Kasumi-1 (cell line): ENCODE measurements around the gene BCAS1.
"Not testable (repeated sequence)": the region's sequence is repeated elsewhere in the genome, so short reads cannot be mapped to it uniquely, and the experiment has no call there.

Experiments
- DNase-seq, 2 experiments: peaks; one replicate each; lab custom pipeline; 2025; lab: John Stamatoyannopoulos, UW

Gene BCAS1

DNA sequence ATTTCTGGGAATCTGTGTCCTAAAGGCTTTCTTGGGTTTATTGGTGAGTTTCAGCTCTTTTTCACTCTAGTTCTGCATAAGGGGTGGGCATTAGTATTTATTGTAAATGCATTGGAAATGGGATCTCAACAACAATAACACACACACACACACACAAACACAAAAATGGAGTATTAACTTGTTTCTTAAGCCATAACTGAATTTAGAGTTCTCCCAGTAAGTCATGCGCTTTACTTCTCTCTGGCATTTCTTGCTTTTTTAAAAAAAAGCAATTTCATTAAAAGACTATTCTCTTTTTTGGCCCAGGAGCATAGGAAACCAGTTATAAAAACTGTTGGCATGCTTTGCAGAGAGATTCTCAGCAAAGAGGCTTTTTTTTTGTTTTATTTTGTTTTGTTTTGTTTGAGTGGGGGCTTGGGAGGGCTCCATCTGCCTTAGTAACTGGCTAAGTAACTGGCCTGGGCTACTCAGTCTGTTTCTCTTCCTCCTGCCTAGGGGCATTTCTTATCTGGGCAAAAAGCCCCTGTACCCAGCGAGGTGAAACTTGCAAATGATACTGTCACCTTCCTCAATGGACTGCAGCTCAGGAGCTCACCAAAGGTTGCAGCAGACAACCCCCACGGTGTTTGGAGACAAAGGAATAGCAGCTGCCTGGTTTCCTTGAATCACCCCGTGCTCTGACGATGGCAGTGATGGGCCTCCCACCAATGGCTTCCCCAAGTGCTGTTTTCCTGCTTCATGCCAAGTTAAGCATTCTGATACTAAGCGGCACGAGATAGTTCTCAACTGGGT lies 128.5 kb downstream of the BCAS1 start:
- DNase-seq, result no peak

DNA sequence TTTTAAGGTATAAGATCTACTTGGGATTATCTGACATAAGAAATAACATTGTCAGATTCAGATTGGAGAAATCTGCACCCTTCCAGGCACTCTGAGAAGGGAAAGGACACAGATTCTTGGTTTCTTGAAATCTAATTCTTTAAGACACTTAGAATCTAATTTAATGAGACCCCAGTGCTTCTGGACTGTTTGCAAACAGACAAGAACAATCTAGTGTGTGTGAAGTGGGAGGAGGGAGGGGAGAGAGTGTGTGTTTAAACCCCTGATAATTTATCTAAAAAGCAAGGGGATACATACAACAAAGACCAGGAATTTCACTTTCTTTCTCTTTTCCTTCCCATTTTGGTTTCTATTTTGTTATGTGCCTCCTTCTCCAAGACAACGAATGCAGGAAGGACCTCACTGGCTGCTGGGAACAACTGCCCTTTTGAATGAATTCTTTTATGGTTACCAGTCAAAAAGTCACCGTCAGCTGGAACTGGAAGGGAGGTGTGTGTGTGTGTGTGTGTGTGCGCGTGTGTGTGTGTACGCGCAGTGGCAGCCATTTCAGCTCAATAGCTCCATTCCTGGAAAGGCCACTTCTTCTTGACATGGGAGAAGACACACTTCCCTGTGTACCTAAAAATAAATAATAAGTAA lies 129.4 kb downstream of the BCAS1 start:
- DNase-seq, result no peak

DNA sequence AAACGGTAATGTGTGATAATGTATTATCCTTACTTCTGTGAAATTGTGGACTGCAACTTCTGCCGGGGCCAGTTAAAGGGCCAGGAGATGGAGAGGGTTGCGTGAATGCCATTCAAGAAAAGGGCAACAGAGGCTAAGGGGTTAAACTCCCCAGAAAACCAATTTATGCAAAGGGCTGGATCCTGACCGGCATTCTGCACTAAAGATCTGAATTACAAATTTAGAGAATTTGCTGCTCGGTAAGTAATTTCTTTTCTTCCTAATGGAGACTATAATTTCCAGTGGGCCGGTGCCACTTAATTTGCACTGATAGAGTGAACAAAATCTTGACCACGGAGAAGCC lies 130.1 kb downstream of the BCAS1 start:
- DNase-seq, result no peak

DNA sequence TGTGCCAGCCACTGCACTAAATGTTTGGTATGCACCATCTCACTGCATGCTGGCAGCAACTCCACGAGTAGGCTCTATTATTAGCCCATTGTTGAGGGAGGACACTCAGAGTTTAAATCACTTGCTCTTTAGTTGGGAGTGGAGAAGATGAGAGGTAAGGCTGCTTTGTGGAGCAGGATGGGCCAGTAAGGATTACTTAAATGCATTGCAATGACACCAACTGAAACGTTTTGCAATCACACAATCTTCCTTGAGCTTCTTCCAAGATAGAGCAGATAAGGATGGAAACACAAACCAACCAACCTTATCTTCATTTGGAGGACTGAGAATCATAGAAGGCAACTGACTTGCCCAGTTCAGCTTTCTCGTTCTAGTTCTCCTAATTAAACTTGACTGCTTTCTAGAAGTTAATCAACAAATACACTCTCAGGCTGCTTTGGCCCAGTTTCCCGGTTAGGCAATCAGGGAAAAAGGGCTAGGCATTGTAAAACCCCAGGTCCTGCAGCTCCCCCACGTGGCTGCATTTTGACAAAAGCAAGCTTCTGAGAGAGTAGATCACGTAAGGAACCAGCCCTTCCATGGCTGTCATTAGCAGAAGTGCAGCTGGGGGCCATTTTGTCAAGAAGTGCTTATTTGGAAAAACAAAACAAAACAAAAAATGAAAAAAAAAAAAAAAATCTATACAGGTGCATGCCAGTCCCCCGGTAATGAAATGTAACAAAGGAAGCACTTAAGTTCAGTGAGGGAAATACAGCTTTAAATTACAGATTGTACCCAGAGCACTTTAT lies 130.6 kb downstream of the BCAS1 start:
- DNase-seq, result peak; percentile 93 to 94

DNA sequence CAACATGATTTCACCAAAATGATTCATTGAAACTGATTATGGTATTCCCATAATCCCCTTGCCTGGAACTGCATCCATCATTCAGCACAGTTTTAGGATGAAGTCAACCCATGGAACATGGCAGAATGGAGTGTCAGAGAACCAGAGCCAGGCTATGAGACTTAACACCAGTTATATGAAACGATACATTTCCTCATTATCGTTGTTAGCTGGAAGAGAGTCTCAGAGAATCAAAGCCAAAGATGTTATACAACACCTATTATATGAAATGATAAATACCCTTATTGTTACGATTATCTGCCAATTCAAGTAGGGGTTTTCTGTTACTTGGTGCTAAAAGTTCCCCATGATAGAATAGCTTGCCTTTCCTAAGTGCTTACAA lies 131.2 kb downstream of the BCAS1 start:
- no peak for DNase-seq

DNA sequence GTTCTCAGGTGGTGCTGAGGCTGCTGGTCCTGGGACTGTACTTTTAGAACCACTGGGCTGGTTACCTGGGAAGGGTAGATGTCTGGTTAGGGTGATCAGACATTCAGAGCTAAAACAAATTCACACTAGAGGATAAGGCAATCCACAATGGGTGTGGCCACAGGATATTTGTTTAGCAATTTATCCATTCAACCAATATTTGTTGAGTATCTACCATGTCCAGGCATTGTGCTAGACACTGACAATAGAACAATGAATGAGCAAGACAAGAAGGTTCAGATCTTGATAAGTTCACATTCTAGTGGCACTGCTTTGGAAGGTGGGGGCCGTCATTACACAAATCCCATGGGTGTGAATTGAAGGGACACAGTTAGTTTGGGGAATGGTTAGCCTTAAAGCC lies 131.7 kb downstream of the BCAS1 start:
- DNase-seq, result no peak

DNA sequence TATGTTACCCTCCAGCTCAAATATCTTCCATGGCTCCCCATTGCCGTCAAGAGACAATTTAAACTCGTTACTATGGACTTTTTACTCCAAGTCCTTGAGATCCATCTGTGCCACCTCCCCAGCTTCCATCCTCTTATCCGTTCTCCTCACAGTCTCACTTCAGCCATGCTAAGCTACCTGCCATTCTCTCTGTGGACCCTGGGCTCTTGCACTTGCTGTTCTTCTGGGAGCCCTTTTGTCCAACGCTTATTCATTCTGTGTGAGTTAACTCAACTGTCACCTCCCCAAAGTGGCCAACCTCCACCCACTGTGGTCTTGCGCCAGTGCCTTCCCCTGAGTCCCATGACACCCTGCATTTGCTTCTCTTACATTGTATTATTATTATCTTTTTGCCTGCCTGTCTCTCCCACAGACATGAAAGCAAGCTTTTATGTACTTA lies 132.4 kb downstream of the BCAS1 start:
- no peak for DNase-seq

DNA sequence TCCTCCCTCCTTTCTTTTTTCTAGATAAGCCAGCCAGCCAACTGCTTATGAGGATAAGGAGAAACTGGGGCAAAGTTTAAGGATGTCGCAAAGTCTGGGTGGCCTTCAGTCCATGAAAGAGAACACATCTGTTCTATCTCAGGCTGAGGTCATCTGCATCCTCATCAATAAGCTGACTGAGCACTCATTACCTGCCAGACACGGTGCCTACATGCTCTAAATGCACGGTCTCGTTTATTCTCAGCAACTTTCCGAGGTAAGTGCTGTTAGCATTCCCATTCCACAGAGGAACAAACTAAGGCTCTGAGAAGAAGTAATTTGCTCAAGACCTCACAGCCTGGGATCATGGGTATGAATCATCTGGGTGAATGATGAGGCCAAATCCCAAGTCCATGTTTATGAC lies 133.1 kb downstream of the BCAS1 start:
- DNase-seq, result no peak

DNA sequence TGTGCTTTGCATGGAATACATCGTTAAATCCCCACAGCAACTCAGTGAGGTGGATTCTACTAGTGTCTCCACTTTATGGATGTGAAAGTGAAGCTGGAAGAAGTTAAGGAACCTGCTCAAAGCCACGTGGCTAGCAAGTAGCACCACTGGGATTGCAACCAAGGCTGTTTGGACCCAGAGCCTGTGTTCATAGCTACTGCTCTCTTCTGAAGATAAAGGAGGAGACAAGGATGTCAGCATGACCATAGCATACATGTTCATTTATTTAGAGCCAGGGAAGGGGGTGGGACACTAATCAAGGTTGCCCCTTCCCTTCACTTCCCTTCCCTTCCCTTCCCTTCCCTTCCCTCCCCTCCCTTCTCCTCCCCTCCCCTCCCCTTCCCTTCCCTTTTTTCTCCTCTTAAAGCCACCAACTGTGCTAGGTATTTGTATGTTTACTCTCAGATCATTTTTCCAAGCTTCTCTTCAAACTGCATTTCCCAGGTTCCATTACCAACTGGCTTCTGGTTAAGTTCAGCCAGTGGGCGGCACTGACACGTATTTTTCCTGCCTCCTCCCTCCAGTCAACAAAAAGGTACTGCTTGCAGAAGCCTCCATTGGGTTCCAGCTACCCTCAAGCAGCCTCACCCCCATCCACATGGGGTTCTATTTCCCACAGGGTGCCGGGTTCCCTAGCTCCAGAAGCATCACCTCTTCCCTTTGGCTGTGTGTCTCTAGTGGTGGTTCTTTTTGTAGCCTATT lies 134.9 kb downstream of the BCAS1 start:
- no peak for DNase-seq

DNA sequence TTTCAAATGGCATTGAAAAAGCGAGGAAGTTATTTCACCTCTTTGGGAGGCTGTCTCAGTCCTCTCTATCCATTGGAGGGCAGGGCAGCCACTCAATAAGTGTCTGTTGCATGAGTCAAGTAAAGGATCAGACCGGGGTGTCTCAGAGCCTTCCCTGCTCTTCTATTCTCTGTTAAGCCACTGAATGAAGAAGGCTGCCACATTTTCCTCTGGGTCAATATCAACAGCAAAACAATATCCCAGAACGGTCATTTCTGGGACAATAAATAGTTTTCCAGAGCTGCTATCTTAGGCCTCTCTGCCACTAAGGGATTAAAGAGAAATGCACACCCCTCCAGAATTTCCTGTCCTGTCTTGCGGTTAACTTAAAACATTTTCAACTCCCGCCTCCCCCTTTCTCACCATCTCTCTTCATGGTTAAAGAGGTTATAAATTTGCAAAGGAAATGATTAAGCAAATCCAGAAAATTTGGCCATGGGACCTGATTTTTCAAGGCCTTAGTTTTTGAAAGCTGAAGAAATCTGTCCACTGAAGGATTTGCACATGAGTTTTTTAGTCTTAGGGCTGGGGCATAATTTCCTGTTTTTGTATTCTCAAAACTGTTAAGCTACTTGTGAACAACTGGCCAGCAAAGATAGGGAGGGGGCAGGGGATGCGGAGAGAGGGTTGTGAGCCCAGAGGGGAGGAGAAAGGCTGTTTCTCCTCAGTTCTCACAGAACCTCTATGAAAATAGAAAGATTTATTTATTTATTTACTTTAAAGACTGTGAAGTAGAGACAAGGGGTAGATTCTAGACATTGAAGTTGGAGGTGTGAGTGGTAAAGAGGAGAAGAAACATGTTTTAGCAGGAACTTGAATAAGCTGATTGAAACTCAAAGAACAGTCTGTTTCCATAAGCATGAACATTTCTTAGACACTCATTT lies 135.7 kb downstream of the BCAS1 start:
- DNase-seq, result peak; percentile 84 to 87

DNA sequence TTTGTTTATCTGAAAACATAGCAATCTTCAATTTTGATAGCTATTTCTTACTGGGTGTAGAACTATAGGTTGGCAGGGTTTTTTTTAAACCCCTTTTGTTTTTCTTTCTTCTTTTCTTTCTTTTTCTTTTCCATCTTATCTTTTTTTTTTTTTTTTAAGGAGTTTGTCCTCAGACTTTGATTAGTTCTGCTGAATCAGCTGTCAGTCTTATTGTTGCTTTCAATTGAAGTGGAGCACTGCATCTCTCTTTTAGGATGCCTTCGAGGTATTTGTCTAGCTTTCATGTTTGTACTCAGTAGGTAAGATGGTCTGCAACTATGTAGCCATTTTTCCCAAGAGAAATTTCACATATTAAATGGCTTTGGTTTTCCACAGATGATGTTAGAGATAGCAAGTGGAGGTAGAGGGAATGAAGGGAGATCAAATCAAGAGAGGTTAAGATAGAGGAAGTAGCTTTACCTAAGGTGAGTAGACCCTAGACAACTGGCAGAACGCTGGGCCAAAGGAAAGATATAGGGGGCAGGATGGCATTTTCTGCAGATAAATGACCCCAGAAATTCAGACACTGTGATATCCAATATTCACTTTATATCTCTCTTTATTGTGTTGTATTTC lies 137.1 kb downstream of the BCAS1 start:
- DNase-seq, result no peak

DNA sequence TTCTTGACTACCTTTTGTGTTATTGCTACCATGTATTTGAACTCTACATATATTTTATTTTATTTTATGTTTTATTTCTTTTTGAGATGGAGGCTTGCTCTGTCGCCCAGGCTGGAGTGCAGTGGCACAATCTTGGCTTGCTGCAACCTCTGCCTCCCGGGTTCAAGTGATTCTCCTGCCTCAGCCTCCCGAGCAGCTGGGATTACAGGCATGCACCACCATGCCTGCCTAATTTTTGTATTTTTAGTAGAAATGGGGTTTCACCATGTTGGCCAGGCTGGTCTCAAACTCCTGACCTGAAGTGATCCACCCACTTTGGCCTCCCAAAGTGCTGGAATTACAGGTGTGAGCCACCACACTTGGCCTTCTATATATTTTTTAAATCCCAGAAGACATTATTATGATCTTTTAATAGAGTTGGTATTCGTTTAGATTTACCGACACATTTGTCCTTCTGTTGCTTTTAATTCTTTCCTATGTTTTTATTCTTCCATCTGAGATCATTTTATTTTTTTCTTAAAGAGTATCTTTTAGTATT lies 137.7 kb downstream of the BCAS1 start:
- DNase-seq, result not testable (repeated sequence)

DNA sequence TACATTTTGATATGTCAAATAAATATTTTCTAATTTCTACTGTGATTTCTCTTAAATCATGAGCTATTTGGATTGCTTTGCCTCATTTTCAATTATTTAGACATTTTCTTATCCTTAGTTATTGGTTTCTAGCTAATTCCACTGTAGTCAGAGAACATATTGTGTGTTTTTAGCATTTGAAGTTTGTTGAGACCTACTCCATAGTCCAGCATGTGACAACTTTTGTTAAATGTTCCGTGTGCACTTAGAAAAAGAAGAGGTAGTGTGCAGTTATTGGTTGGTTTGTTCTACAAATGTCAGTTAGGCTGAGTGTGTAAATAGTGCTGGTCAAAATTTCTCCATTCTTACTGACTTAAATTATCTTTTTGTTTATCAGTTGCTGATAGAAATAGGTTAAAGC lies 138.8 kb downstream of the BCAS1 start:
- no peak for DNase-seq

DNA sequence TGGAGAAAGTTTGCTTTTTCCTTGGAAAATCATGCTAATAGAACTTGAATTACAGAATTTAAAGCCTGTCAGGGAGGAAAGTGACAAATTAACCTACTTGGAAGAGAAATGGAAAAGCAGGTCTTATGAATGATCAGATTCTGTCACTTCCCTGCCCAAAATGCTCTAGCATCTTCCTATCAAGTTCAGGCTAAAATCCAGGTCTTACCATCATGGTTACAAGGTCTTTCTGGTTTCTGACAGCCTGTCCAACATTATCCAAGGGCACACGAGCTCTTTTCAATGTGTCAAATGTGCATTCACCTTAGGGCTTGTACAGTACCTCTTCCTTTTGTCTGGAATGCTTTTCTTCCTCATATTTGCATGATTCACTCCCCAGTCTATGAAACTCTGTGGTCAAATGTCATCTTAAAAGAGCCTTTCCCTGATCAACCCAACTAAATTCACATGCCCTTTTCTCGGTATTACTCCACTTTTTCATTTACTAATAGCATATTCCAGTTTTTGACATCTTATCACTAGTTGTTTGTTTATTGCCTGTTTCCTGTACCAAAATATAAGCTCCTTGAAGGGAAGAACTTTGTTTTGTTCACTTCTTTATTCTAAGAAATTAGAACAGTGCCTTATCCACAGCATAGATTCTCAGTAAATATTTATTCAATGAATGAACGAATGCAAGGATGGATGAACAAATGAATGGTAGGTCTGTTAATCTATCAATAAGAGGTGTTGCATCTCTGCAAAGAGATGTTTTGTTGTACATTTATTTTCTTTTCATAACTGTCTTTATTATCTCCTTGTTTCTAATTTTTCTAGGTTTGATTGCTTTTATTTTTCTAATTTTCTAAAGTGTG lies 139.5 kb downstream of the BCAS1 start:
- DNase-seq, result no peak

DNA sequence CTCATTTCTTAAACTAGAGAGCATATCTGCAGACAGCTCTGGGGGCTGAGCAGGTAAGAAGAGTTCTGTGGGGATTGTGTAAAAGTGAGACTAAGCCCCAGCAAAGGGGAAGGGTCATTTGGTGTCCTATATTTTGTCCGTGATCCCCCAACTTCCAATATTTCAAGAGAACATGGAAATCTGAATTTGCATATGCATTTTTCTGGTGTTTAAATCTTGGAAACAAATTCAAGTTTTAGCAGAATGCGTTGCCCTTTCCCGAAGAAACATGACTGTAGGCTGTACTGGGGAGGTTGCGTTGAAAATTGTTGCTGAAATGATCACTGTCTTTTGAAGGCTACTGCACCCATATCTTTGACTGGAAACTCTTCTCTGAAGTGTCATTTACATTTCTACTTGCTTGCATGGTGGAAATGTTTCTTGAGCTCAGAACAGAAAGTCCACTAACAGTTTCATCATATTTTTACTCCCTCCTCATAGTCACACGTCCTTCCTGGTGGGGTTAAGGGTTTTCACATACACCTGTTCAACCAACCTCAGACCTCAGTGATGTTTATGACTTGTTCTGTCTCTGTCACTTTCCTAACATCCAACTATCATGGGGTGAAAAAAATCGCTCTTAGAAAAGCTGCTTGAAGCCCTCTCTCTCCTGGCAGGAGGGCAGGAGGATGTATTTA lies 140.3 kb downstream of the BCAS1 start:
- no peak for DNase-seq

DNA sequence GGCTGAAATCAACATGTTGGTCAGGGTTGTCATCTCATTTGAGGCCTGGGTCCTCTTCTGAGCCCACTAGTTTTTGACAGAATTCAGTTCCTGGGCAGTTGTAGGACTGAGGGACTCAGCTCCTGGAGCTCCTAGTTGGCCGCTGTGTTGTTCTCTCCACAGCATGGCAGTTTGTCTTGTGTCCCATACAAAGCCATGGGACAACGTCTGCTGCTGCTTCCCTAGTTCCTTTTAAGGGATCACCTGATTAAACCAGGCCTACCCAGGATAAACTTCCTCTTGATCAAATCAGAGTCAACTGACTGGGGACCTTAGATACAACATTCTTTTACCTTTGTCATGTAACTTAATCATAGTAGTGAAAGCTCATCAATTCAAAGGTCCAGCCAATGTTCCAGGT lies 141.0 kb downstream of the BCAS1 start:
- no peak for DNase-seq

DNA sequence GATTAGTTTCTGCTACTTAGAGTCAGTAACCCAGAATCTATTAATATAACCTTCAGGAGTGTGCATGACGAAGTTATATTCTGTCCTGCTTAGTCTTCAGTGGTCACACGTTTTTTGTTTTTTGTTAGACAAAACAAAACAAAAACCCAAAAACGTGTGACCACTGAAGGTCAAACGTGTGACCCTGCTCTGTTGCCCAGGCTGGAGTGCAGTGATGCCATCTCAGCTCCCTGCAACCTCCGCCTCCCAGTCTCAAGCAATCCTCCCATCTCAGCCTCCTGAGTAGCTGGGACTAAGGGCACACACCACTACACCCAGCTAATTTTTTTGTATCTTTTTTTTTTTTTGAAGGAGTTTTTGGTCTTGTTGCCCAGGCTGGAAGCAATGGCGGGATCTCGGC lies 142.4 kb downstream of the BCAS1 start:
- DNase-seq, result no peak

DNA sequence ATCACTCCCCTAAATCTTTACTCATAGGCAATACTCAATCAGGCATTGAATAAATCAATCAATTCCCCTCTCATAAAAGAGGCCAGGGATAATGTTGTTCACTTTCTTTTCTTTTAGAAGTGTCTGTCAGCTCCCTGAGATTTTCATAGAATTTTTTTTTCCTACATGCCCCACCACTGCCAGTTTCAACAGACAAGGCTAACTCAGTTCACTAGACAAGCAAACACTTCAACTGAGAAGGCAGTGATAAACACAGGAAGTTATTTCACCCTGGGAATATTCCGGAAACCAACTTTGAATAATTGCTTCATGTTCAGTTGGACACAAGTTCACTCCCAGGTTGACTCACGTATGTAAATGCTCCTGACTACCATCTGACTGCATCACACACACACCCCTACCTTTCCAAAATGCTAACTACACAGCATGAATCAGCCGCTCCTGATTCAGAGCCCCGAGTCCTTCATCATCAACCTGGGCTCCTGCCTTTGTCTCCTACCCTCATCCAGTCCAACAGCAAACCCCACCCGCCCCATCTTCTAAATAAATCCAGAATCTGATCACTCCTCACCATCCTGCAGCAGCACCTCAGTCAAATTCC lies 143.9 kb downstream of the BCAS1 start:
- DNase-seq, result no peak
